NOMO-1 treated with dmso at 0.1 percent for 144 hours (cell line): ENCODE results near the gene NHLRC4.
"Not testable (repeated sequence)": the region's sequence is repeated elsewhere in the genome, so short reads cannot be mapped to it uniquely, and the experiment has no call there.

ENCODE experiments used
- DNase-seq: peaks from one replicate; lab custom pipeline; 2025; ENCODE audit not compliant: unreplicated experiment; lab: John Stamatoyannopoulos, UW

The NHLRC4 gene

GRCh38 chr16:596736-597060 is 29.9 kb downstream of the NHLRC4 start:
- no peak for DNase-seq

DNA sequence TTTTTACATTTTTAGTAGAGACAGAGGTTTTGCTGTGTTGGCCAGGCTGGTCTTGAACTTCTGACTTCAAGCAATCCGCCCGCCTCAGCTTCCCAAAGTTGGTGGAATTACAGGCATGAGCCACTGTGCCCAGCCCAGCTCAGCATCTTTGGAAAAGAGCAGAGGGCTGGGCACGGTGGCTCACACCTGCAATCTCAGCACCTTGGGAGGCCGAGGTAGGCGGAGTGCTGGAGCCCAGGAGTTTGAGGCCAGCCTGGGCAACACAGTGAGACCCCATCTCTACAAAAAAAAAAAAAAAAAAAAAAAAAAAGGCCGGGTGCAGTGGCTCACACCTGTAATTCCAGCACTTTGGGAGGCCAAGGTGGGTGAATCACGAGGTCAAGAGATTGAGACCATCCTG is 30.9 kb downstream of the NHLRC4 start:
- DNase-seq, result not testable (repeated sequence)

DNA sequence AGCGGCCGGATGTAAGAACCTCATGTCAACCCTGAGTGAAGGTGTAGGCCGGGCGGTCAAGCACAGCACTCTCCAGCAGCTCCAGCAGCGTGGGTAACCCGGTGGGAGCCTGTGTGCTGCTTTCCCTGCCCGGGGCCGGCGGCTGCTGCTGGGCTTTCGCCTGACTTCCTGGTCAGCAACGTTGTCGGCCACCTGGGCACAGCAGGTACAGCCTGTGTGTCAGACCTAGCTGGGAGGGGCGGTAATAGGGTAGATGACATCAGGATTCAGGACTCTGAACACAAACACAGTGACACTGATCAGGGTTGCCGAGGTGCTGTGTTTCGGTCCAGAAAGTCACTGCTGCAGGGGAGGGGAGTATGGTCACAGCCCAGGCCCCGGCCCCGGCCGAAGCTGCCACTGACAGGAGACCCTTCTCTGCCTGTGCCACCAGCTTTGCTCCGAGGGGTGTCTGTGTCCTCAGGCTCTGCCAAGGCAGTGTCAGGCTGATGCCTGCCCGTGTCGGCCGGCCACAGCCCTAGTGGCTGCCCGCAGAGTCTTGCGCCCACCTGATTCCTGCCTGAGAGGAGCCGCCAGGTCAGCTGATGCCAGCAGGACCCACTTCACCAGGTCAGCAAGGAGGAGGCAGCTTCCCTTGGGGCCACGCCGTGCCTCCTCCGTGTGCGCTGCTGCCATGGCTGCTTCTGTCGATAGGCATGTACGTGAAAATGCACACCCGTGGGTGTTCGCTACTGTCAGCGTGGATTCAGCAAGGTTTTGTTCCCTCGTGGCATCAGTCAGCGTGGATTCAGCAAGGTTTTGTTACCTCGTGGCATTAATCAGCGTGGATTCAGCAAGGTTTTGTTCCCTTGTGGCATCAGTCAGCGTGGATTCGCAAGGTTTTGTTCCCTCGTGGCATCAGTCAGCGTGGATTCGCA is 32.3 kb downstream of the NHLRC4 start:
- no peak for DNase-seq

GRCh38 chr16:600781-601180 is 34.0 kb downstream of the NHLRC4 start:
- no peak for DNase-seq

DNA sequence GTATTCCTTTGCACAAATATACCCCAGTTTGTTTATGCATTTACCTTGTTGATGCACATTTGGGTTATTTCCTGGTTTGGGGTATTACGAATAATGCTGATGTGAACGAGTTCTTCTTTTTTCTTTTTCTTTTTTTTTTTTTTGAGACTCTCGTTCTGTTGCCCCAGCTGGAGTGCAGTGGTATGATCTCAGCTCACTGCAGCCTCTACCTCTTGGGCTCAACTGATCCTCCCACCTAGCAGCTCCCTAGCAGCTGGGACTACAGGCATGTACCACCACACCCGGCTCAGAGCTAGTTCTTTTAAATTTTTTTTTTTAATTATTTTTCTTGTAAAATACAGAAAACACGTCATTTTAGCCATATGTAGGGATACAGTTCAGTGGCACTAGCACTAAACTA is 37.1 kb downstream of the NHLRC4 start:
- no peak for DNase-seq

DNA sequence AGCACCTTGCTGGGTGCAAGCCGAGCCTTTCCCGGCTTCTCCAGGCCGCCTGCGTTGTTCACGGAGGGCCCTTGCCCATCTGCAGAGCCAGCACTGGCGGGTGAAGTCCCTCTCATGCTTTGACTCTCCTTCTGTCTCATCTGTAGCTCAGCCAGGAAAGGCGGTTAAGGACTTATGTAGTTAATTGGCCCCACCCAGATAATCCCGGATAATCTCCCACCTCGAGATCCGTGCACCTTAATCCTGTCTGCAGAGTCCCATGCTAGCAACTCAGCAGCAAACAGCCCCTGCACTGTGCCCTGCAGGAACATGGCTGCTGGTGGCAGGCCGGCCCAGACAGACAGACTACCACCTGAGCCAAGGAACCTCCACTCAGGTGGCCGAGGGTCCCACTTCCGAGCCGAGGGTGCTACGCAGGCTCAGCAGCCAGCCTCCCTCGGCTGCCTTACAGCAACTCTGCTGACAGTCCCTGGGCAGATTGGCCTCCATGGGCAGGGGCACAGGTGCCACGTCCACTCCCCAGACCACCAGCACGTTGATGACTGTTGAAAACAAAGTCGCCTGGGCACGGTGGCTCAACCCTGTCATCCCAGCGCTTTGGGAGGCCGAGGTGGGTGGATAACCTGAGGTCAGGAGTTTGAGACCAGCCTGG is 40.0 kb downstream of the NHLRC4 start:
- DNase-seq, result no peak

DNA sequence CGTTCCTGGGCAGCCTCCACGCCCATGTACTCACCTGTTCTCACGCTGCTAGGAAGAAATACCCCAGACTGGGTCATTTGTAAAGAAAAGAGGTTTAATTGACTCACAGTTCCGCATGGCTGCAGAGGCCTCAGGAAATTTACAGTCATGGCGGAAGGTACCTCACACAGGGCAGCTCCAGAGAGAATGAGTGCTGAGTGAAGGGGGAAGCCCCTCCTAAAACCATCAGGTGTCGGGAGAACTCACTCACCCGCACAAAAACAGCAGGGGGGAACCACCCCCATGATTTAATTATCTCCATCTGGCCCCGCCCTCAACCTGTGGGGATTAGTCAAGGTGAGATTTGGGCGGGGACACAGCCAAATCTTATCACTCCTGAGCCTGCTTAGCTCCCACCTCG is 41.2 kb downstream of the NHLRC4 start:
- no peak for DNase-seq

- DNase-seq, result no peak
Measured at GRCh38 chr16:609316-609715, 42.5 kb downstream of the NHLRC4 start.

DNA sequence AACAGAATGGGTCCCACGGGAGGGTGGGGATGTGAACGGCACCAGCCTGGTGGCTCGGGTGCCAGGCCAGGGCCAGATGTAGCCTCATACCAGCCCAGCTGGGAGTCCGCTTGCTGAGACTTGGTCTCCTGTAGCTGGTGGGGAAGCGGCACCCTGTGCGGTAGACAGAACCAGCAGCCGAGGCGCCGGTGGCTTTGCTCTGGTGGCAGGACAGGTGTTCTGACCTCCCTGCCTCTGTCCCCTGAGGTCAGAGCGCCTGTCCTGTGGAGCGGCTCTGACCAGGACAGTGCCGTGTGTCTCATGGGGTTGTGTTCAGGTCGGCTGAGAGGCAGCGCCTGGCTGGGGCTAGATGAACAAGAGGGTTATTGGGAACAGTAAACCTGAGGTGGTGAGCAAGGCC is 43.2 kb downstream of the NHLRC4 start:
- DNase-seq, result no peak

DNA sequence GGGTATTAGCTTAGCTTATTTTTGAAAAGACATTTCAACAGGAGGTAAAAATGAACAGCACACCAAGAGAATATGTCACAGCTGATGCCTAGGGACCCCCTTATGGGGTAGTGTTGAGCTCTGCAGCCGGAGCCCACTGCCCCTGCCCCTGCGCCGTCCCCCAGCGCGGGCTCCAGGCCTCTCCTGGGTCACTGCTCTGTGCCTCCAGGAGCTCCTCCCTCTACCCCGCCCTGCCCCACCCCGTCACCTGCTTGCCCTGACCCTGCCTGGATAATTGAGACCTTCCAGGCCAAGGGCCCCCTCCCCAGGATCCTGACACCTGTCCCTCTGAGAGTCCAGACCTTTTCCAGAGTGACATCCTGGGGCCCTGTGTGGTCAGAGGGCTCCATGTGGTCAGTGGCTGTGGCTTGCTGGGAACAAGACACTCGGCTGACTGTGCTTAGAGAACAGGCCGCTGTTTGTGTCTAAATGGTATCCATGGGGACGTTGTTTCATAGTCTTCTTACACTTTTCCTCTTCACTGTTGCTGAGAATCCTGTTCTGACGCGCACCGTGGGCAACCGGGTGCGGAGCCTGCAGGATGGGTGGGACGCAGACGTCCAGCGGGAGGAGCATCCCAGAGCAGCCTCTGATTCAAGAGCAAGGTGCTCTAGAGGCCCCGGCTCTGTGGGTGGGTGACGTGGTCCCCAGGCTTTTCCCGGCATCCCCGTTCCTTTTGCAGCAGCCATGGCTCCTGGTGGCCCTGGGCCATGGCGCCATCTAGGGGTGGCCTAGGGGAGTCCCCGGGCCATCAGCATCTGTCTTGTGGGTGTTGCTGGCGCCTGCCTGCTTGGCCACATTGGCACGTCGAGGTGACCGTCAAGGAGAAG is 43.9 kb downstream of the NHLRC4 start:
- no peak for DNase-seq

- DNase-seq, result no peak
Measured at GRCh38 chr16:615122-615521, 48.3 kb downstream of the NHLRC4 start.

DNA sequence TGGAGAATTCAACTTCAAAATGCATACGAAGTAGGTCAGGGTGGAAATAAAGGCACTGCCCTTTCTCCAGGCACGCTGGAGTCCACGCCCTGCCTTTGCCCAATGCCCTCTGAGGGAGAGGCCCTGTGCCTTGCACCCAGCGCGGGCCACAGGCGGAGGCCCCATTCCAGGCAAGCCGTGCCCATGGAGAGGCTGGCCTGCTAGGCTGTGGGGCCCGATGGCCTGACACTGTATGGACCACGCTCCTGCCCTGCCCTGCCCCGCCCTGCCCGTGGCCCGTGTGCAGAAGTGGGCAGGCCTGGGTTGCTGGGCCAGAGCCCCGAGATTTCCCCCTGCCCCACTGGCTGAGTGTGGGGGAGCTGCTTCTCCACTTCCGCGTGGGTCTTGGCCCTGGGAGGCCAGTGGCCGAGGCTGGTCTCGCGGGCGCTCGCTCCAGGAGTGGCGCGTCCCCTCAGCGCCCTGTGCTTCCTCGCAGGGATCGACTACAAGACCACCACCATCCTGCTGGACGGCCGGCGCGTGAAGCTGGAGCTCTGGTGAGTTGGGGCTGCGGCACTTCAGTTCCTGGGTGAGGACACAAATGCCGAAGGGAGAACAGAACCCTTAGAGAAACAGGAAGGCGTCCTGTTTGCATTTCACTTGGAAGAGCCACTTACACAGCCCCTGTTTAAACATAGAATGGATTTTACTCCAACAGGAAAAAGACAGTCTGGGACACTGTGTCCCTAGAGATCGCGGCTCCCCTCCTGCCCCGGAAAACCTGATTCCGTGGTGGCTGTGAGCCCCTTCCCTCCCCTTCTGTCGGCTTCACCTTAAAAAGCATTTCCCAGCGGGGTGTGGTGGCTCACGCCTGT is 50.2 kb downstream of the NHLRC4 start:
- no peak for DNase-seq

- DNase-seq, result no peak
Measured at GRCh38 chr16:617855-618254, 51.0 kb downstream of the NHLRC4 start.
